NCI-H460 (cell line): ENCODE results near the gene CREBRF. TPM values are rescaled to one million over a fixed set of nuclear protein-coding genes. Genes with fewer than 3 reads are reported as not detected.
"Not testable (repeated sequence)": the region's sequence is repeated elsewhere in the genome, so short reads cannot be mapped to it uniquely, and the experiment has no call there.

Experiments
- DNase-seq: peaks from one replicate; pipeline ENCODE4 v3.0.0-alpha.2; 2016; ENCODE audit warnings: low read depth; ENCODE audit errors: extremely low read depth
- total RNA-seq: library from RNA; depleted of rRNA; stranded (reverse); fragments of >200 nt; shearing (Covaris generic); gene quantifications from 2 replicates; pipeline ENCODE4 v1.2.3, GENCODE V29; 2014

Gene CREBRF
- total RNA-seq, 1 experiment from 2014 or later = 4.9 TPM

GRCh38 chr5:173075970-173076369 is 19.8 kb downstream of the CREBRF start:
- no peak for DNase-seq

GRCh38 chr5:173076471-173076870 is 20.3 kb downstream of the CREBRF start:
- not testable (repeated sequence) for DNase-seq

- no peak for DNase-seq
Measured at GRCh38 chr5:173078878-173079277, 22.7 kb downstream of the CREBRF start.

GRCh38 chr5:173089581-173089980 is 33.4 kb downstream of the CREBRF start:
- no peak for DNase-seq

- DNase-seq = no peak
Measured at GRCh38 chr5:173090639-173091038, 34.5 kb downstream of the CREBRF start.

DNA sequence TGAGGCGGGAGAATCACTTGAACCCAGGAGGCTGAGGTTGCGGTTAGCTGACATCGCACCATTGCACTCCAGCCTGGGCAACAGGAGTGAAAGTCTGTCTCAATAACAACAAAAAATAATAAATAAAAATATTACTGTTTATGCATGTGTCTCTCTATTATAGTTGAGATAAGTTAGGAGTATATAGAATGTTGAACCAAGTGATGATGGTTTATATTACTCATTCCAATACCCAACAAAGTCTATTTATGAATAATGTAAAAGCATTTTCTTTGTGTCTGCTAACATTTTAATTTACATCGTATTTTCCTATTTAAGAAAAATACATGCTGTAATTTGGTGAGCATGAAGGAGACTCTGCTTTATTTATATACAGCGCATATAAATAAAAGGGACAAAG is 35.8 kb downstream of the CREBRF start:
- DNase-seq = no peak

GRCh38 chr5:173093606-173094005 is 37.5 kb downstream of the CREBRF start:
- DNase-seq = no peak

DNA sequence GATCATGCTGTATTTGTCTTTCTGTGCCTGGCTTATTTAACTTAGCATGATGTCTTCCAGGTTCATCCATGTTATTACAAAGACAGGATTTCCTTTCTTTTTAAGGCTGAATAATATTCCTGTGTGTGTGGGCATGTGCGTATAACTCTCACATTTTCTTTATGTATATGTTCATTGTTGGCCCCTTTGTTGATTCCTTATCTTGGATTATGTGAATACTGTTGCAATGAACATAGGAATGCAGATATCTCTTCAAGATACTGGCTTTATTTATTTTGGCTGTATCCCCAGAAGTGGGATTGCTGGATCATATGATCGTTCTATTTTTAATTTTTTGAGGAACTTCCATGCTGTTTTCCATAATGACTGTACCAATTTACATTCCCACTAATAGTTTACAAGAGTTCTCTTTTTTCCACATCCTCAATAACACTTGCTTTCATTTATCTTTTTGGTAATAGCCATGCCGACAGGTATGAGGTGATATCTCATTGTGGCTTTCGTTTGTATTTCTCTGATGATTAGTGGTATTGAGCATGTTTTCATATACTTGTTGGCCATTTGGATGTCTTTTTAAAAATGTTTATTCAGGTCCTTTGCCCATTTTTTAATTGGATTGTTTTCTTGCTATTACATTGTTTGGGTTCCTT is 38.0 kb downstream of the CREBRF start:
- no peak for DNase-seq

- no peak for DNase-seq
Measured at GRCh38 chr5:173098787-173099186, 42.6 kb downstream of the CREBRF start.

DNA sequence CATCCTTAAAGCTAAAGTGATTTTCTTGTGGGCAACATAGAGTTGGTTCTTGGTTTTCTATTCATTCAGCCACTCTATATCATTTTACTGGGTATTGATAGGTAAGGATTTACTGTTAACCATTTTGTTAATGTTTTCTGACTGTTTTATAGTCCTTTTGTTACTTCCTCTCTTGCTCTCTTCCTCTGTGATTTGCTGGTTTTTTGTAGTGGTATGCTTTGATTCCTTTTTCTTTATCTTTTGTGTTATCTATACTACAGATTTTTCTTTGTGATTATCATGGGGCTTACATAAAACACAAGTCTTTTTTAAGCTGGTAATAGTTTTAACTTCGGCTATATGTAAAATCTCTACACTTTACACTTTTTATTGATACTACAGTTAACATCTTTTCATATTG is 43.3 kb downstream of the CREBRF start:
- DNase-seq = no peak

DNA sequence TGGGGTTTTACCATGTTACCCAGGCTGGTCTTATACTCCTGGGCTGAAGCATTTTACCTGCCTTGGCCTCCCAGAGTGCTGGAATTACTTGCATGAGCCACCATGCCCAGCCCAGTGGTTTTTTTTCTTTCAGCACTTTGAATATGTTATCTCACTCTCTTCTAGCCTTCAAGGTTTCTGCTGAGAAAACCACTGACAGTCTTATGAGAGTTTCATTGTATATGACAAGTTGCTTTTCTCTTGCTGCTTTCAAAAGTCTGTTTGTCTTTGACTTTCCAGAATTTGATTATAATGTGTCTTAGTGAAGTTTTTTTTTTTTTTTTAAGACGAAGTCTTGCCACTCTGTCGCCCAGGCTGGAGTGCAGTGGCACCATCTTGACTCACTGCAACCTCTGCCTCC is 45.1 kb downstream of the CREBRF start:
- no peak for DNase-seq

DNA sequence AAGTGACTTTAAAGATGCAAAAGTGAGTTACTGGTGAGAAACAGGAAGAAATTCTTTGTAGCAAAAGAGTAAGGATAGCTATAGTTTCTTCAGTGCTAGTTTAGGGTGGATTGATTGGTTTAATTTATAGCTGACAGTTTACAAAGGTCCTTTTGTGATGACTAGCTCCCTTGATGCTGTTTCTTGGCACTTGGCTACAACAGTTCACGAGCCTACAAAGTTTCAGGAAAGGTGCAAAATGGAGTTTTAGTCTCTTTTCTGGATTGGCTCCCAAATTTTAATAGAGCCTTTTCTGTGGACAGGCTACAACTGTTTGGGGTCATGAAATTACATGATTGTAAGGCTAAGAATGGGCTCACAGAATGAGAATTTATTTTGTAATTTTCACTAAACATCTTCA is 47.3 kb downstream of the CREBRF start:
- DNase-seq = no peak

- DNase-seq = no peak
Measured at GRCh38 chr5:173108914-173109313, 52.8 kb downstream of the CREBRF start.

DNA sequence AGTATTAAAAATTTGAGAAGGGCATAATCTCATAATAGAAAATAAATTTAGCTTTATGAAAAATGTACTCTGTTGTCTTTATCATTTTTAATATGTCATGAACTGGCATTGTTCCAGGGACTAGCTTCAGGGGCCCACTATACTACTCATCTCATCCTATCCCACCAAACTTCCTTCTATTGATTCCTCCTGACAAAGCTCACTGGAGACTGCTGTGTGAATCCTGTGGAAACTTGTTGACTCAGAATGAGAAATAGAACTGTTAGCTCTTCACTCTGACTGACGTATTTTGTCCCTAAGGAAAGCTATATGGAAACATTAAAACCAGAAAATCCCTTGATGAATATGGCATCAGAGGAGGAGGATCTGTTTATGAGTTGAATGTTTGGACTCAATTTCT is 58.4 kb downstream of the CREBRF start:
- DNase-seq = no peak

DNA sequence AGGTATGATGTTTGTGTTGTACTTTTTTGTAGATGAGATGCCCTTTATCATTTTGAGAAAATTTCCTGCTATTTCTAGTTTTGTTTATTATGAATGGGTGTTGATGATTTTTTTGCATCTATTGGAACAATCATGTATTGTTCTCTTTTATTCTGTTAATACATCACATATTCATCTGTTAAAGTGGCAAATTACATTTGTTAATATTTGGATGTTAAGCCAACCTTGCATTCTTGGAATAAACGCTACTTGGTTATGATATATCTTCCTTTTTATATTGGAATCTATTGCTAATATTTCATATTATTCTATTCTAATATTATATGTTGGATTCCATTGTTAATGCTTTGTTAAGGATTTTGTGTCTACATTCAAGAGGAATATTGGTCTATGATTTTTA is 63.6 kb downstream of the CREBRF start:
- DNase-seq = no peak

GRCh38 chr5:173123416-173123815 is 67.3 kb downstream of the CREBRF start:
- no peak for DNase-seq

- not testable (repeated sequence) for DNase-seq
Measured at GRCh38 chr5:173132166-173132565, 76.0 kb downstream of the CREBRF start.

GRCh38 chr5:173138707-173139106 is 82.6 kb downstream of the CREBRF start:
- DNase-seq = no peak

DNA sequence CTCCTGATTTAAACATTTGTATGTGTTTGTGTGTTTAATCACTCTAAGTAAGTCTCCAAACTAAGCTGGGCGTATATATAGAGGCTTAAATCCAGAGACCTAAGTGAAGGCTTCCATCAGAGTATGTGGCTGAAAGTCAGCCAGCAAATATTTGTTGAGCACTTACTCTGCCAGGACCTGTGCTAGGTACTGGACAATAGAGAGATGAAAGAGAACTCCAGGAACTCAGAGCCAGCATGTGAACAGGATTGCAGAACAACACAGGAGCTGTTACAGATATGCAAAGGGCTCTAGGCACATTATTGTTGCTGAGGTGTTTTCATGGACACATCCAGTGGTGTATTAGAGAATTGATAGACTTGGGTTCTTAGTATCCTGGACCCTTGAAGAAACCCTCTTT is 83.5 kb downstream of the CREBRF start:
- no peak for DNase-seq

- DNase-seq = no peak
Measured at GRCh38 chr5:173140769-173141168, 84.6 kb downstream of the CREBRF start.

DNA sequence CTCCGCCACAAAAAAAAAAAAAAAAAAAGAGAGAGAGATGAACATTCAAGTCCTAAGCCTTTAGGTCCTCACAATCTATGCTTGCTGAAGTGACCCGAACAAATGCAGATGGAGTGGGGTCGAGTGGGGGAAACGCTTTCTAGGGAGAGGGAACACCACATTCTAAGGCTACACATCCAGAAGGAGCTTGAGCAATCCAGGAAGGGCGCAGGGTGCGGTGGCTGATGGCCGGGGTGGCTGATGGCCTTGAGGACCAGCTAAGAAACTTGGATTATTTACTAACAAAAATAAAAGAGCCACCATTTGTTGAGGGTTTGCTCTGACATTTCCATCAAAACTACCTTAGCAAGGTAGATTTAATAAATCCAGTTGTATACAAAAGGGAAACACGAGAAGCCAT is 87.4 kb downstream of the CREBRF start:
- no peak for DNase-seq

GRCh38 chr5:173144200-173145176 is 88.3 kb downstream of the CREBRF start, which contains the start of gene BNIP1:
BNIP1 (plus strand) TSS chr5:173144531; CDS start chr5:173144546, 15 bp downstream.
- DNase-seq = peak; percentile 91
